ENCODE data around the gene ANKRD11.

DNA sequence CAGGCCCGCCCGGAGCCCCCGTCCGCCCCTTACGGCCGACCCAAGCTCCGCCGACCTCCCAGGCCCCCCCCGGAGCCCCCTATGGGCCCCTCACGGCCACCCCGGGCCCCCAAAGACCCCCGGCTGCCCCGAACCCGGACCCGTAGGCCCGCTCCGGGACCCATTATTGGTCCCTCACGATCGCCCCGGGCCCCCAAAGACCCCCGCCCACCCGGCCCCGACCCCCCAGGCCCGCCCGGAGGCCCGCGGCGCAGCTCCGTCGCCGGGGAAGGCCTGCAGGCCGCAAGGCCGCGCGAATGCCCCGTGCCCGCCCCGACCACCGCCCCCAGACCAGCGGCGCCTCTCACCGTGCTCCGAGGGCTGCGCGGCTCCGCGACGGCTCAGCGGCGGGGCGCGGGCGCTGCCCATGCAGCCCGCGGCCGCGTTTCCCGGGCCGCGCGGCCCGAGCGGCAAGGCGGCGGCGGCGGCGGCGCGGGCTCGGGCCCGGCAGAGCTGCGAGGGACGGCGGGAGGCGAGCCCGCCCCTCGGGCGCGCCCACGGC is 393 bp downstream of the ANKRD11 start:
- TF ChIP-seq, protein P1, sequence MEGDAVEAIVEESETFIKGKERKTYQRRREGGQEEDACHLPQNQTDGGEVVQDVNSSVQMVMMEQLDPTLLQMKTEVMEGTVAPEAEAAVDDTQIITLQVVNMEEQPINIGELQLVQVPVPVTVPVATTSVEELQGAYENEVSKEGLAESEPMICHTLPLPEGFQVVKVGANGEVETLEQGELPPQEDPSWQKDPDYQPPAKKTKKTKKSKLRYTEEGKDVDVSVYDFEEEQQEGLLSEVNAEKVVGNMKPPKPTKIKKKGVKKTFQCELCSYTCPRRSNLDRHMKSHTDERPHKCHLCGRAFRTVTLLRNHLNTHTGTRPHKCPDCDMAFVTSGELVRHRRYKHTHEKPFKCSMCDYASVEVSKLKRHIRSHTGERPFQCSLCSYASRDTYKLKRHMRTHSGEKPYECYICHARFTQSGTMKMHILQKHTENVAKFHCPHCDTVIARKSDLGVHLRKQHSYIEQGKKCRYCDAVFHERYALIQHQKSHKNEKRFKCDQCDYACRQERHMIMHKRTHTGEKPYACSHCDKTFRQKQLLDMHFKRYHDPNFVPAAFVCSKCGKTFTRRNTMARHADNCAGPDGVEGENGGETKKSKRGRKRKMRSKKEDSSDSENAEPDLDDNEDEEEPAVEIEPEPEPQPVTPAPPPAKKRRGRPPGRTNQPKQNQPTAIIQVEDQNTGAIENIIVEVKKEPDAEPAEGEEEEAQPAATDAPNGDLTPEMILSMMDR (IDR thresholded peaks at IDR 0.05) = no peak
- no peak for TF ChIP-seq POLR2A (IDR thresholded peaks at IDR 0.05)
